ENCODE data around the gene CLPSL2.

Gene CLPSL2

GRCh38 chr6:35786810-35787209, 10.4 kb downstream of the CLPSL2 start:
- DNase-seq (ENCODE audit: low read depth), result no peak
- TF ChIP-seq, protein P1, sequence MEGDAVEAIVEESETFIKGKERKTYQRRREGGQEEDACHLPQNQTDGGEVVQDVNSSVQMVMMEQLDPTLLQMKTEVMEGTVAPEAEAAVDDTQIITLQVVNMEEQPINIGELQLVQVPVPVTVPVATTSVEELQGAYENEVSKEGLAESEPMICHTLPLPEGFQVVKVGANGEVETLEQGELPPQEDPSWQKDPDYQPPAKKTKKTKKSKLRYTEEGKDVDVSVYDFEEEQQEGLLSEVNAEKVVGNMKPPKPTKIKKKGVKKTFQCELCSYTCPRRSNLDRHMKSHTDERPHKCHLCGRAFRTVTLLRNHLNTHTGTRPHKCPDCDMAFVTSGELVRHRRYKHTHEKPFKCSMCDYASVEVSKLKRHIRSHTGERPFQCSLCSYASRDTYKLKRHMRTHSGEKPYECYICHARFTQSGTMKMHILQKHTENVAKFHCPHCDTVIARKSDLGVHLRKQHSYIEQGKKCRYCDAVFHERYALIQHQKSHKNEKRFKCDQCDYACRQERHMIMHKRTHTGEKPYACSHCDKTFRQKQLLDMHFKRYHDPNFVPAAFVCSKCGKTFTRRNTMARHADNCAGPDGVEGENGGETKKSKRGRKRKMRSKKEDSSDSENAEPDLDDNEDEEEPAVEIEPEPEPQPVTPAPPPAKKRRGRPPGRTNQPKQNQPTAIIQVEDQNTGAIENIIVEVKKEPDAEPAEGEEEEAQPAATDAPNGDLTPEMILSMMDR (conservative IDR thresholded peaks at IDR 0.05; ENCODE audit: low read length), result no peak
- no peak overlapping the region for H3K4me3 ChIP-seq (ENCODE audit: low read length)

- no peak overlapping the region for H3K4me3 ChIP-seq (ENCODE audit: low read length)
- TF ChIP-seq, protein P1 (conservative IDR thresholded peaks at IDR 0.05; ENCODE audit: low read length), result no peak
- DNase-seq (ENCODE audit: low read depth), result no peak
Measured at GRCh38 chr6:35787266-35788218, 11.1 kb downstream of the CLPSL2 start.

GRCh38 chr6:35788423-35788982, 12.1 kb downstream of the CLPSL2 start:
- TF ChIP-seq, protein P1 (conservative IDR thresholded peaks at IDR 0.05; ENCODE audit: low read length), result no peak
- H3K4me3 ChIP-seq (ENCODE audit: low read length), result no peak overlapping the region
- no peak for DNase-seq (ENCODE audit: low read depth)

DNA sequence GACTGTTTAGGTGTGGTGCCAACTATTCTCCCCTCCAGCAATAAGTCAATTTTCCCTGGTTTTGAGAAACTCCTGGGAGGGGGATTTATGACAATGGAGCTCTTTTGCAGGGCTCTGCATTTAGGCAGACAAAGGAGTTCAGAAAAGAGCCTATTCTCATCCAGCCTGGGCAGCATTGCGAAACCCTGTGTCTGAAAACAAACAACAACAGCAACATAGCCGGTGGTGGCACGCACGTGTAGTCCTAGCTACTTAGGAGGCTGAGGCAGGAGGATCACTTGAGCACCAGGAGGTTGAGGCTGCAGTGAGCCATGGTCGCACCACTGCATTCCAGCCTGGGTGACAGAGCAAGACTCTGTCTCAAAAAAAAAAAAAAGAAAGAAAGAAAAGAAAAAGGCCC, 14.3 kb downstream of the CLPSL2 start:
- TF ChIP-seq, protein P1 (conservative IDR thresholded peaks at IDR 0.05; ENCODE audit: low read length), result no peak
- no peak overlapping the region for H3K4me3 ChIP-seq (ENCODE audit: low read length)
- DNase-seq (ENCODE audit: low read depth), result no peak

DNA sequence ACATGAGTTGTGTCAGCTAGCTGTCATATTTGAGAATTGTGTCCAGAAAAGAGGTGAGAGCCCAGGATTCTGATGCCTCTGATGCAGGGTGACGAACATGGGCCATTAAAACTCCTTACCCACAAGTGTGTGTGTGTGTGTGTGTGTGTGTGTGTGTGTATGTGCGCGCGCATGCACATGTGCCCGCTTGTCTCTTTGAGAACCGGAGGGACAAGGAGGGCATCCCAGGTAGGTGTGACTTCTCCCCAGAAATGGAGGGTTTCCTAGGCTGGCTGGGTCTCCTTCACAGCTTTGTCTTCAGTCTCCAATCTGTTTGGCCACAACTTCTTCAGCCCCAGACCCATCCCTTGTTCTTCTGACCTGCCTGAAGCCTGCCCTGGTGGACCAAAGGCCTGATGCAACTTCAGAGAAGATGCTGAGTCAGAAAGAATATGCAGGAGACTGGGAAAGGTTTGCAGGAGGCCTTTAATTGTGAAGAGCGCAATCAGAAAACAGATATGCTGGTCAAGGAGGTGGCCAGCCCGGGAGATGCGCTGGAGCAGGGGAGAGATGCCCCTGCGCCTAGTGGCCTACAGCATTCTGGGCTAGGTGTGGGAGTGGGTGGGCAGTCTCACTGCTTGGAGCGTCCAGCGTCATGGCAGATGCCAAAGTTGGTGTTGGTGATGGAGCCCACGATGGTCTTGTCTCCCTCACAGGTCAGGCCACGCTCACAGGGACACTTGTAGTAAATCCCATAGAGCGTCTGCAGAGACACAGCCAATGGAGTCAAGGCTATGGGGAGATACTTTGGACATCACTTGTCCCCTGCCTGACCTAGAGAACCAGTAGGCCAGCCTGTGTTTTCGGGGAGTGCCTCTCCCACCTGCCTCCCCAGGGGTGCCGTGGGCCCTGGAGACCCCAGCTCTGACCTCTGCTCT, 18.4 kb downstream of the CLPSL2 start:
- TF ChIP-seq, protein P1 (conservative IDR thresholded peaks at IDR 0.05; ENCODE audit: low read length), result no peak

GRCh38 chr6:35795453-35796071, 19.2 kb downstream of the CLPSL2 start:
- TF ChIP-seq, protein P1 (conservative IDR thresholded peaks at IDR 0.05; ENCODE audit: low read length), result no peak
- no peak overlapping the region for H3K4me3 ChIP-seq (ENCODE audit: low read length)
- DNase-seq (ENCODE audit: low read depth), result no peak

More for the DNA sequence above, 18.4 kb downstream of the CLPSL2 start:
- no peak overlapping the region for H3K4me3 ChIP-seq (ENCODE audit: low read length)
- no peak for DNase-seq (ENCODE audit: low read depth)
